ENCODE measurements around the gene MPND.

DNA sequence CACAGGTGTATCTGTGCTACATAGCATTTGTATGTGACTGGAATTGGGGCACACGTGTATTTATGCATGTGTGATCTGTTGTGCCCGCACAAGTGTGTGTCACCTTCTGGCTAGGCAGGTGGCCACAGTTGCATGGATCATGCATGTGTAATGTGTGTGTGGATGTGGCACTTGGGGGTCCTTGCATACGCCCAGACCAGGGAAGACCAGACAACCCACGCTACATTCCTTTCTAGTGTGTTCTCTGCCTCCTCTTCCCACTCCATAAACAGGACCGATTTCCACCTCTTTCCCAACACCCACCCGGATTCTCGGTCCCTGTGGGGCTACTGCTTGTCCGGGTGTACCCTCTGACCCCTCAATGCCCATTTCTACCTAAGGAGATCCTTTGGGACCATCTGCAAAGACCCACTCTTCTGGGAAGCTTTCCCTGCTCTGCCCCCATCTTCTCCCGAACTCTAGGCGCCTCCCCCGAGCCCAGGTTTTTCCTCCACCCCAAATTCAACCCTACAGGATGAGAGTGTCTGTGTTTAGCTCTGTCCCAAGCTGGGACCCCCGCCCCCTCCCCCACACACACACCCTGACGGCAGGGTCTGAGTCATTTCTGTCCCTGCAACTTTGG, 17.0 kb upstream of the MPND start:
- no peak for TF ChIP-seq YY1 (IDR thresholded peaks at IDR 0.05; ENCODE audit: insufficient read depth, insufficient read length)
- no peak for TF ChIP-seq ZNF274 (IDR thresholded peaks at IDR 0.05; ENCODE audit: low read depth, low read length)

All from NT2/D1 (cell line).